Body of pancreas (tissue), 4 donors: ENCODE results near the gene SRSF9. TPM values are rescaled to one million over a fixed set of nuclear protein-coding genes. Genes with fewer than 3 reads are reported as not detected.
"Not testable (repeated sequence)": the region's sequence is repeated elsewhere in the genome, so short reads cannot be mapped to it uniquely, and the experiment has no call there.

Source experiments
- ATAC-seq: fragments of 150-250 bp; one replicate; pipeline ENCODE4 v1.9.1; 2016
- DNase-seq, 4 donors: peaks; one replicate each; pipeline ENCODE4 v3.0.0-alpha.2; 2019
- H3K27ac ChIP-seq, 4 donors: fragments of 200-600 bp; sonication (generic); 1 replicate in 3 of 4; 2 replicates in 1 of 4; pipeline versions ENCODE4 v1.5.1 to v1.6.1; 2016 to 2019; ENCODE audit warnings: mild to moderate bottlenecking in 1 of 4, mixed read lengths in 1 of 4, moderate library complexity in 1 of 4
- H3K27me3 ChIP-seq, 2 donors: fragments of 200-600 bp; sonication (generic); one replicate each; pipeline ENCODE4 v1.6.0; 2016; ENCODE audit warnings: mild to moderate bottlenecking in 1 of 2
- H3K36me3 ChIP-seq, 2 donors: fragments of 200-600 bp; sonication (generic); replicated peaks in 1 of 2; 2 replicates each; pipeline ENCODE4 v1.5.1; 2016; ENCODE audit warnings: low read depth in 2 of 2; ENCODE audit not compliant: insufficient read depth in 1 of 2
- H3K4me1 ChIP-seq: fragments of 200-600 bp; sonication (generic); one replicate; pipeline ENCODE4 v1.6.0; 2016
- H3K4me3 ChIP-seq, 2 donors: fragments of 200-600 bp; sonication (generic); 1 replicate in 1 of 2; 2 replicates in 1 of 2; pipeline ENCODE4 v1.5.1; 2016 to 2019
- H3K9me3 ChIP-seq, 3 donors: fragments of 200-600 bp; sonication (generic); 1 replicate in 2 of 3; 2 replicates in 1 of 3; pipeline ENCODE4 v1.5.1; 2016
- CTCF ChIP-seq, 7 experiments: fragments of 450-650 bp in 4 of 7; fragments of 200-600 bp in 3 of 7; sonication (generic) in 3 of 7; IDR thresholded peaks; one replicate each; pipeline ENCODE4 v1.5.1; 2016 to 2019; ENCODE audit warnings: antibody characterized with exemption in 7 of 7
- POLR2A ChIP-seq, 3 donors: fragments of 450-650 bp; IDR thresholded peaks; one replicate each; pipeline ENCODE4 v1.6.1; 2016; ENCODE audit warnings: antibody characterized with exemption in 3 of 3, mild to moderate bottlenecking in 2 of 3
- WGBS, 2 donors: methylation state at CpG; one replicate each; pipeline ENCODE4 v1.1.5; 2017; 5-methylcytosine and 5-hydroxymethylcytosine counted together
- intact Hi-C: fragments of 100-400 bp; cut with DNase I; formaldehyde crosslinking; loops from one replicate; pipeline ENCODE4 v1.15.1; 2023
- total RNA-seq, 2 donors: library from RNA; depleted of rRNA; stranded (reverse); fragments of >200 nt; gene quantifications; one replicate each; pipeline ENCODE4 v1.1.0, GENCODE V29; 2016

Gene SRSF9
- total RNA-seq, 2 donors from 2014 or later: 86.0 to 93.9 TPM

GRCh38 chr12:120455302-120455701 is 14.2 kb downstream of the SRSF9 start:
- no peaks in the 10 kb centered on the region for H3K27me3 ChIP-seq
- peak; percentile 87 to 94 (median 88) for DNase-seq
- peaks cover 8 to 14% of the 10 kb centered on the region in 2 donors for H3K36me3 ChIP-seq
- peaks cover 52% of the 10 kb centered on the region for H3K4me1 ChIP-seq
- peak; percentile 70 for ATAC-seq
- H3K4me3 ChIP-seq: no peak overlapping the region
- no peaks in the 10 kb centered on the region for H3K9me3 ChIP-seq
- H3K27ac ChIP-seq: peak overlapping the region in 3 of 4 donors; percentile 81 to 88 (median 87)
- 39 to 42% methylated on average over 6 to 7 of the region's 7 CpGs for WGBS, 2 donors
- intact Hi-C loops: no loop called here
- TF ChIP-seq CTCF (IDR thresholded peaks at IDR 0.05) (no peak), POLR2A (IDR thresholded peaks at IDR 0.05) (peak in 1 of 3 donors; percentile 13)

GRCh38 chr12:120453977-120454376 is 15.6 kb downstream of the SRSF9 start:
- peaks cover 4 to 7% of the 10 kb centered on the region in 2 donors for H3K36me3 ChIP-seq
- H3K27ac ChIP-seq: peak overlapping the region; percentile 32 to 88 (median 84)

GRCh38 chr12:120453060-120453750 is 16.3 kb downstream of the SRSF9 start:
- intact Hi-C loops: no loop called here
- 29 to 31% methylated on average over 3 of the region's 3 CpGs for WGBS, 2 donors
- Histone ChIP-seq H3K9me3 (no peaks in the 10 kb centered on the region), H3K27ac (peak overlapping the region; percentile 72 to 88 (median 84)), H3K4me1 (peaks cover 70% of the 10 kb centered on the region), H3K36me3 (no peaks in the 10 kb centered on the region), H3K4me3 (no peak overlapping the region), H3K27me3 (no peaks in the 10 kb centered on the region)
- ATAC-seq (peak; percentile 80), DNase-seq (peak; percentile 46 to 73 (median 52))
- peak in 2 of 3 donors; percentile 33 to 39 for TF ChIP-seq POLR2A (IDR thresholded peaks at IDR 0.05)
- TF ChIP-seq CTCF (IDR thresholded peaks at IDR 0.05): no peak

More at GRCh38 chr12:120453977-120454376, 15.6 kb downstream of the SRSF9 start:
- Histone ChIP-seq H3K9me3 (no peaks in the 10 kb centered on the region), H3K4me3 (no peak overlapping the region), H3K4me1 (peaks cover 62% of the 10 kb centered on the region), H3K27me3 (no peaks in the 10 kb centered on the region)
- ATAC-seq (peak; percentile 10), DNase-seq (no peak)
- intact Hi-C loops: no loop called here
- peak in 6 of 7 experiments; percentile 23 to 52 (median 38) for TF ChIP-seq CTCF (IDR thresholded peaks at IDR 0.05)
- no peak for TF ChIP-seq POLR2A (IDR thresholded peaks at IDR 0.05)
- WGBS, 2 donors: 31 to 36% methylated on average over 4 of the region's 4 CpGs

- H3K4me3 ChIP-seq, H3K27me3 ChIP-seq, H3K36me3 ChIP-seq, H3K9me3 ChIP-seq, intact Hi-C loops: not testable (repeated sequence)
- 32 to 38% methylated on average over 5 of the region's 5 CpGs for WGBS, 2 donors
- peaks cover 77% of the 10 kb centered on the region for H3K4me1 ChIP-seq
- peak overlapping the region; percentile 72 to 88 (median 84) for H3K27ac ChIP-seq
- ATAC-seq: peak; percentile 45
- DNase-seq: peak; percentile 67 to 84 (median 78)
These were observed 17.0 kb downstream of the SRSF9 start for GRCh38 chr12:120452524-120452923.

- TF ChIP-seq CTCF (IDR thresholded peaks at IDR 0.05): no peak
- TF ChIP-seq POLR2A (IDR thresholded peaks at IDR 0.05): no peak
- no peak for ATAC-seq
- peaks cover 58% of the 10 kb centered on the region for H3K4me1 ChIP-seq
- H3K4me3 ChIP-seq: no peak overlapping the region
- no peaks in the 10 kb centered on the region for H3K9me3 ChIP-seq
- H3K27ac ChIP-seq: peak overlapping the region in 1 of 4 donors; percentile 94
- intact Hi-C loops: no loop called here
- WGBS, 2 donors: 88 to 97% methylated on average over 4 of the region's 4 CpGs
- DNase-seq: no peak
- peaks cover 0 to 1% of the 10 kb centered on the region in 2 donors for H3K36me3 ChIP-seq
- no peaks in the 10 kb centered on the region for H3K27me3 ChIP-seq
These were observed 21.6 kb downstream of the SRSF9 start for GRCh38 chr12:120447992-120448391.

GRCh38 chr12:120446844-120447178 is 22.7 kb downstream of the SRSF9 start:
- intact Hi-C loops, H3K9me3 ChIP-seq, DNase-seq, H3K27me3 ChIP-seq, ATAC-seq, H3K36me3 ChIP-seq: not testable (repeated sequence)
- 3 to 7% methylated on average over 14 to 17 of the region's 17 CpGs for WGBS, 2 donors
- H3K27ac ChIP-seq: peak overlapping the region; percentile 79 to 94 (median 86)
- H3K4me3 ChIP-seq: peak overlapping the region; percentile 60 to 84
- peaks cover 46% of the 10 kb centered on the region for H3K4me1 ChIP-seq
